B cell (primary cell): ENCODE data around the gene SIAH2. TPM values are rescaled to one million over a fixed set of nuclear protein-coding genes. Genes with fewer than 3 reads are reported as not detected.

ENCODE experiments used
- ATAC-seq: fragments of 200-7000 bp; cut with Tn5 transposase; one replicate; pipeline ENCODE4 v1.10.0; 2021; ENCODE audit warnings: low read depth, mild to moderate bottlenecking, moderate number of reproducible peaks, moderate library complexity
- CTCF ChIA-PET: fragments of 350-600 bp; sonication (Branson Sonifier 250); formaldehyde crosslinking; loops from one replicate; lab custom pipeline; 2021; ENCODE audit warnings: antibody characterized with exemption, inconsistent platforms; lab: Charles Lee
- POLR2A ChIA-PET: fragments of 350-600 bp; sonication (Branson Sonifier 250); formaldehyde crosslinking; loops from one replicate; lab custom pipeline; 2021; ENCODE audit warnings: antibody characterized with exemption; lab: Charles Lee
- DNase-seq: peaks from one replicate; pipeline ENCODE4 v3.0.0; 2013
- H2AFZ ChIP-seq: 2 replicates; pipeline ENCODE4 v1.6.1; 2012; ENCODE audit warnings: mild to moderate bottlenecking, low read depth, low read length; ENCODE audit not compliant: insufficient read depth, poor library complexity, severe bottlenecking
- H3K27ac ChIP-seq, 2 donors: 1 replicate in 1 of 2; 2 replicates in 1 of 2; pipeline ENCODE4 v1.5.1; 2012 to 2013; ENCODE audit warnings: low read length in 2 of 2, mild to moderate bottlenecking in 2 of 2, moderate library complexity in 1 of 2
- H3K27me3 ChIP-seq, 4 experiments: fragments of 200-600 bp in 1 of 4; sonication (generic) in 1 of 4; replicated peaks in 1 of 4; 1 replicate in 2 of 4; 2 replicates in 2 of 4; pipeline versions ENCODE4 v1.6.1 to v1.7.0; 2013 to 2016; ENCODE audit warnings: low read length in 3 of 4, mild to moderate bottlenecking in 2 of 4, mixed read lengths in 1 of 4, moderate library complexity in 1 of 4; ENCODE audit not compliant: insufficient read depth in 4 of 4, control insufficient read depth in 3 of 4; ENCODE audit errors: control extremely low read depth in 1 of 4
- H3K36me3 ChIP-seq, 2 experiments: replicated peaks in 1 of 2; 1 replicate in 1 of 2; 2 replicates in 1 of 2; pipeline versions ENCODE4 v1.6.1 to v1.7.1; 2013; ENCODE audit warnings: low read length in 1 of 2; ENCODE audit not compliant: insufficient read depth in 2 of 2, control insufficient read depth in 1 of 2; ENCODE audit errors: control extremely low read depth in 1 of 2, extremely low read depth in 1 of 2
- H3K4me1 ChIP-seq, 2 donors: fragments of 200-600 bp in 1 of 2; sonication (generic) in 1 of 2; 1 replicate in 1 of 2; 2 replicates in 1 of 2; pipeline versions ENCODE4 v1.5.1 to v1.6.1; 2013 to 2017; ENCODE audit warnings: low read length in 2 of 2; ENCODE audit not compliant: control insufficient read depth in 2 of 2, insufficient read depth in 2 of 2
- H3K4me2 ChIP-seq: replicated peaks from 2 replicates; pipeline ENCODE3; 2012; ENCODE audit warnings: mild to moderate bottlenecking, low read depth, low read length; ENCODE audit not compliant: poor library complexity, severe bottlenecking
- H3K4me3 ChIP-seq, 5 experiments: fragments of 200-600 bp in 1 of 5; sonication (generic) in 1 of 5; 1 replicate in 3 of 5; 2 replicates in 2 of 5; pipeline versions ENCODE4 v1.5.1 to v1.7.0; 2011 to 2016; ENCODE audit warnings: low read length in 4 of 5, mild to moderate bottlenecking in 4 of 5, low read depth in 2 of 5, control low read depth in 1 of 5, moderate library complexity in 1 of 5; ENCODE audit not compliant: insufficient read depth in 1 of 5; ENCODE audit errors: control extremely low read depth in 1 of 5, extremely low read depth in 1 of 5
- H3K79me2 ChIP-seq: fragments of 200-600 bp; sonication (generic); one replicate; pipeline ENCODE4 v1.6.0; 2016; ENCODE audit warnings: low read length; ENCODE audit not compliant: control insufficient read depth, insufficient read depth
- H3K9ac ChIP-seq: fragments of 200-600 bp; sonication (generic); 2 replicates; pipeline ENCODE4 v1.6.1; 2017; ENCODE audit warnings: mild to moderate bottlenecking, low read length, moderate library complexity
- H3K9me3 ChIP-seq, 3 donors: one replicate each; pipeline versions ENCODE4 v1.6.1 to v1.7.1; 2013; ENCODE audit warnings: low read length in 2 of 3; ENCODE audit not compliant: control insufficient read depth in 2 of 3, insufficient read depth in 1 of 3; ENCODE audit errors: control extremely low read depth in 1 of 3
- H4K20me1 ChIP-seq: 2 replicates; pipeline ENCODE4 v1.6.0; 2012; ENCODE audit warnings: mild to moderate bottlenecking, low read length; ENCODE audit not compliant: insufficient read depth, control insufficient read depth, poor library complexity, severe bottlenecking
- H3K27ac Mint-ChIP-seq: one replicate; pipeline ENCODE4 v1.8.0; 2021; ENCODE audit warnings: mixed read lengths
- H3K27me3 Mint-ChIP-seq: one replicate; pipeline ENCODE4 v1.8.0; 2021; ENCODE audit warnings: mixed read lengths
- H3K4me1 Mint-ChIP-seq: one replicate; pipeline ENCODE4 v1.8.0; 2021; ENCODE audit warnings: mixed read lengths
- H3K4me3 Mint-ChIP-seq: one replicate; pipeline ENCODE4 v1.8.0; 2021; ENCODE audit warnings: mixed read lengths
- H3K9me3 Mint-ChIP-seq: one replicate; pipeline ENCODE4 v1.8.0; 2022; ENCODE audit warnings: mixed read lengths; ENCODE audit not compliant: insufficient read depth
- CTCF ChIP-seq: fragments of 200-600 bp; IDR thresholded peaks from one replicate; pipeline ENCODE4 v1.8.0; 2022; ENCODE audit warnings: antibody characterized with exemption, mild to moderate bottlenecking
- EZH2 ChIP-seq: IDR thresholded peaks from 2 replicates; pipeline ENCODE4 v1.6.1; 2012; ENCODE audit warnings: borderline replicate concordance, low read depth, mild to moderate bottlenecking, moderate library complexity, low read length; ENCODE audit not compliant: insufficient read depth, poor library complexity, severe bottlenecking
- WGBS: methylation state at CpG from one replicate; pipeline ENCODE4 v1.1.5; 2013; ENCODE audit warnings: missing lambda C conversion rate; ENCODE audit not compliant: insufficient coverage; 5-methylcytosine and 5-hydroxymethylcytosine counted together
- intact Hi-C: fragments of 100-400 bp; cut with micrococcal nuclease; formaldehyde crosslinking; loops from one replicate; pipeline ENCODE4 v1.10.0; 2022
- polyA plus RNA-seq: library from polyadenylated mRNA; depleted of rRNA; stranded (reverse); fragments of >200 nt; gene quantifications from 2 replicates; pipeline ENCODE4 v1.2.3, GENCODE V29; 2012
- total RNA-seq, 2 donors: library from RNA; stranded (reverse); fragments of 120-200 nt in 1 of 2; gene quantifications; 1 replicate in 1 of 2; 2 replicates in 1 of 2; pipeline versions ENCODE4 v1.2.3 to v1.2.4, GENCODE V29; 2013 to 2022

SIAH2 gene
- total and polyA plus RNA-seq, 2 donors (not counting 1 experiment from before 2014, with no cell fraction given), result 22.3 to 83.4 TPM

- no peaks in the 10 kb centered on the region for H3K27me3 ChIP-seq
- Mint-ChIP-seq H3K4me1 (peaks cover 90% of the 10 kb centered on the region), H3K4me3 (peak overlapping the region; percentile 4), H3K9me3 (no peaks in the 10 kb centered on the region), H3K27me3 (no peaks in the 10 kb centered on the region), H3K27ac (no peak overlapping the region)
- peaks cover 0 to 15% of the 10 kb centered on the region in 2 experiments for H3K36me3 ChIP-seq
- ChIA-PET CTCF (interaction anchor here (0.7 to 1.0 kb wide), 2 partner anchors 18 to 215 kb away, joined by 3 read pairs; no protein-coding TSS in a partner anchor), POLR2A (interaction anchor here (0.6 to 0.7 kb wide), 2 partner anchors 410 to 1500 kb away, joined by 3 to 6 read pairs; no protein-coding TSS in a partner anchor)
- ATAC-seq (no peak), DNase-seq (no peak)
- H4K20me1 ChIP-seq, result peaks cover 80% of the 10 kb centered on the region
- peaks cover 57% of the 10 kb centered on the region for H3K79me2 ChIP-seq
- intact Hi-C loops, result no loop called here
- H3K4me2 ChIP-seq, result no peak overlapping the region
- H3K9me3 ChIP-seq, result no peaks in the 10 kb centered on the region
- H3K4me1 ChIP-seq, result peaks cover 64 to 65% of the 10 kb centered on the region in 2 donors
- H2AFZ ChIP-seq, result no peak overlapping the region
- WGBS, result 86% methylated on average over 1 of the region's 2 CpGs
- H3K27ac ChIP-seq, result no peak overlapping the region
- TF ChIP-seq CTCF (no peak), EZH2 (no peak)
- H3K9ac ChIP-seq, result no peak overlapping the region
- H3K4me3 ChIP-seq, result no peak overlapping the region
Measured at GRCh38 chr3:150743508-150743907, 19.5 kb downstream of the SIAH2 start.

DNA sequence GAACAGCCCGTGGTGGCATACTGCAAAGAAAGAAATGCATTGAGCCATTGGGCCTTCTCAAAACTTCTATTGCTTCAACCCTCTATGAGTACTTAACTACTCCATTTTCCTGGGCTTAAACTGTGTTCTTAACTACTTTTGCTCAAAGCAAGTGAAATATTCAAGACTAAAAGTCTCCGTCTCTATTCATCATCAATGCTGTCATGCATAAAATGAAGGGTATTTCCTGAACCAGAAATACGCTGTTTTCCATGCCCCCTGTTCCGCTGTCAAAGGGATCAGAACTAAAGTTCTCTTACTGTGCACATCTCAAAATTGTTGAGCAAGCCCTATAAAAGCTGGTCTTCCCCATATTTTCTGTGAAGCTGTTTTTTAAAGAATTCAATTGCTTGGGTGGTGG, 20.3 kb downstream of the SIAH2 start:
- no peak overlapping the region for H2AFZ ChIP-seq
- H3K9me3 Mint-ChIP-seq, result no peaks in the 10 kb centered on the region
- H3K36me3 ChIP-seq, result peaks cover 0 to 15% of the 10 kb centered on the region in 2 experiments
- peaks cover 91% of the 10 kb centered on the region for H3K4me1 Mint-ChIP-seq
- H3K4me1 ChIP-seq, result peaks cover 66 to 68% of the 10 kb centered on the region in 2 donors
- POLR2A ChIA-PET, result no interaction called here
- H3K4me3 Mint-ChIP-seq, result peak overlapping the region; percentile 35
- CTCF ChIA-PET, result interaction anchor here (0.6 to 0.7 kb wide), 2 partner anchors 13 to 19 kb away, joined by 3 read pairs; no protein-coding TSS in a partner anchor
- DNase-seq (no peak), ATAC-seq (no peak)
- H3K4me3 ChIP-seq, result no peak overlapping the region
- H3K4me2 ChIP-seq, result no peak overlapping the region
- WGBS, result 67% methylated on average over 1 of the region's 4 CpGs
- H3K9ac ChIP-seq, result no peak overlapping the region
- TF ChIP-seq EZH2, result no peak
- no peak for TF ChIP-seq CTCF
- H3K9me3 ChIP-seq, result no peaks in the 10 kb centered on the region
- no peaks in the 10 kb centered on the region for H3K27me3 ChIP-seq
- H3K27me3 Mint-ChIP-seq, result no peaks in the 10 kb centered on the region
- H4K20me1 ChIP-seq, result peaks cover 72% of the 10 kb centered on the region
- H3K27ac ChIP-seq, result no peak overlapping the region
- intact Hi-C loops, result no loop called here
- H3K27ac Mint-ChIP-seq, result peak overlapping the region; percentile 47
- H3K79me2 ChIP-seq, result peaks cover 51% of the 10 kb centered on the region
